GM12891 (cell line): Measurements from ENCODE around the gene G6PD.

ENCODE experiments used
- PAX5 ChIP-seq: IDR thresholded peaks from 2 replicates; pipeline ENCODE4 v1.6.1; 2011; ENCODE audit warnings: low read length, moderate library complexity, mild to moderate bottlenecking; ENCODE audit not compliant: insufficient read depth, severe bottlenecking
- POLR2A ChIP-seq: IDR thresholded peaks from 2 replicates; pipeline ENCODE4 v1.6.1; 2011; ENCODE audit warnings: low read depth, low read length, control low read depth
- POLR2AphosphoS5 ChIP-seq: IDR thresholded peaks from 2 replicates; pipeline ENCODE4 v1.6.1; 2011; ENCODE audit warnings: low read depth, low read length, control low read depth
- POU2F2 ChIP-seq: IDR thresholded peaks from 2 replicates; pipeline ENCODE4 v1.6.1; 2011; ENCODE audit warnings: low read depth, mild to moderate bottlenecking, control low read depth, low read length, moderate library complexity
- SPI1 ChIP-seq: IDR thresholded peaks from 2 replicates; pipeline ENCODE4 v1.6.1; 2011; ENCODE audit warnings: low read depth, low read length, control low read depth
- TAF1 ChIP-seq: IDR thresholded peaks from 2 replicates; pipeline ENCODE4 v1.6.1; 2011; ENCODE audit warnings: low read depth, low read length, control low read depth

- TF ChIP-seq POLR2AphosphoS5 (no peak), POLR2A (no peak), TAF1 (no peak), PAX5 (no peak), SPI1 (no peak), POU2F2 (no peak)
These were observed 14.0 kb downstream of the G6PD start for GRCh38 chrX:154532690-154533089.
